ENCODE results near the gene PTPN23. TPM values are rescaled to one million over a fixed set of nuclear protein-coding genes. Genes with fewer than 3 reads are reported as not detected.

PTPN23 gene, protein sequence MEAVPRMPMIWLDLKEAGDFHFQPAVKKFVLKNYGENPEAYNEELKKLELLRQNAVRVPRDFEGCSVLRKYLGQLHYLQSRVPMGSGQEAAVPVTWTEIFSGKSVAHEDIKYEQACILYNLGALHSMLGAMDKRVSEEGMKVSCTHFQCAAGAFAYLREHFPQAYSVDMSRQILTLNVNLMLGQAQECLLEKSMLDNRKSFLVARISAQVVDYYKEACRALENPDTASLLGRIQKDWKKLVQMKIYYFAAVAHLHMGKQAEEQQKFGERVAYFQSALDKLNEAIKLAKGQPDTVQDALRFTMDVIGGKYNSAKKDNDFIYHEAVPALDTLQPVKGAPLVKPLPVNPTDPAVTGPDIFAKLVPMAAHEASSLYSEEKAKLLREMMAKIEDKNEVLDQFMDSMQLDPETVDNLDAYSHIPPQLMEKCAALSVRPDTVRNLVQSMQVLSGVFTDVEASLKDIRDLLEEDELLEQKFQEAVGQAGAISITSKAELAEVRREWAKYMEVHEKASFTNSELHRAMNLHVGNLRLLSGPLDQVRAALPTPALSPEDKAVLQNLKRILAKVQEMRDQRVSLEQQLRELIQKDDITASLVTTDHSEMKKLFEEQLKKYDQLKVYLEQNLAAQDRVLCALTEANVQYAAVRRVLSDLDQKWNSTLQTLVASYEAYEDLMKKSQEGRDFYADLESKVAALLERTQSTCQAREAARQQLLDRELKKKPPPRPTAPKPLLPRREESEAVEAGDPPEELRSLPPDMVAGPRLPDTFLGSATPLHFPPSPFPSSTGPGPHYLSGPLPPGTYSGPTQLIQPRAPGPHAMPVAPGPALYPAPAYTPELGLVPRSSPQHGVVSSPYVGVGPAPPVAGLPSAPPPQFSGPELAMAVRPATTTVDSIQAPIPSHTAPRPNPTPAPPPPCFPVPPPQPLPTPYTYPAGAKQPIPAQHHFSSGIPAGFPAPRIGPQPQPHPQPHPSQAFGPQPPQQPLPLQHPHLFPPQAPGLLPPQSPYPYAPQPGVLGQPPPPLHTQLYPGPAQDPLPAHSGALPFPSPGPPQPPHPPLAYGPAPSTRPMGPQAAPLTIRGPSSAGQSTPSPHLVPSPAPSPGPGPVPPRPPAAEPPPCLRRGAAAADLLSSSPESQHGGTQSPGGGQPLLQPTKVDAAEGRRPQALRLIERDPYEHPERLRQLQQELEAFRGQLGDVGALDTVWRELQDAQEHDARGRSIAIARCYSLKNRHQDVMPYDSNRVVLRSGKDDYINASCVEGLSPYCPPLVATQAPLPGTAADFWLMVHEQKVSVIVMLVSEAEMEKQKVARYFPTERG (N-terminal part only)
- total RNA-seq = 54.2 TPM
- 1 to 10 TPM; 1.0 to 4.3 (median 2.2) TPM for polyA plus RNA-seq

DNA sequence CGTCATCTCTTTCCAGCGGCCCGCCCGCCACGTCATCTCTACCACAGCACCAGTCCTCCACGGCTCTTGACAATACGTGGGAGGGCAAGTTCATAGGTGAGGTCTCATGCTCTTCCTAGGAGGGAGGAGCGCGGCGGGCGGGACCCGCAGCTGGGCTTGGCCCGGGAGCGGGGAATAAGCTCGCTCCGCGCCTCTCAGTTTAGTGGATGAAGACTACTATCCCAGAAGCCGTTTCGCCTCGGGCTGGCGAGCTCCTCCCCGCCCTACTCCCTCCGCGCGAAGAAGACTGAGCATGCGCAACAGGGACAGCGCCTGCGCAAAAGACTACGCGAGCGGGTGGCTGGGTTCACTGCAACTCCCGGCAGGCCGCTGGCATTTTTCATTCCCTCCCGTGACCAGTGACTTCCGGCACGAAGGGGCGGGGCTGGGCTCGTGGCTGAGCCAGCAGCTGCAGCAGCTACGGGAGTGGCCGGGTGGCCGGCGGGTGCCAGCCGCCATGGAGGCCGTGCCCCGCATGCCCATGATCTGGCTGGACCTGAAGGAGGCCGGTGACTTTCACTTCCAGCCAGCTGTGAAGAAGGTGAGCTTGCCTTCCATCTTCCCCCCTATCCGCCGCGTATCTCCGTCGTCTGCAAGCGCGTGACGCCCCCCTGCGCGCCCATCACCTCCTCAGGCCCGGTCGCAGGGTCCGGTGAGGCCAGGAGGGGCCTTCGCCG, at the start of gene PTPN23:
Gene PTPN23 (plus strand): TSS at position 421 of the 716 bp plus-strand sequence. CDS start 76 bp downstream, at position 497.
- H3K4me1 Mint-ChIP-seq = peaks cover 25 to 66% (median 46%) of the 10 kb centered on the region in 4 donors
- H3K36me3 Mint-ChIP-seq = peaks cover 2% of the 10 kb centered on the region
- ATAC-seq (ENCODE audit: low read depth in 2 of 2) = peak; percentile 80 to 82
- peak within 1 kb of the TSS; percentile 85 for H3K4me3 ChIP-seq (ENCODE audit: low read depth, low read length)
- no peaks in the 10 kb centered on the region for H3K9me3 ChIP-seq (ENCODE audit: control insufficient read depth in 2 of 2, low read length in 2 of 2)
- no peaks in the 10 kb centered on the region for H3K9me3 Mint-ChIP-seq
- H3K27ac Mint-ChIP-seq = peak within 1 kb of the TSS; percentile 99 to 100 (median 100)
- peak within 1 kb of the TSS; percentile 94 for H3K27ac ChIP-seq (ENCODE audit: insufficient read depth, low read length, poor library complexity, severe bottlenecking)
- DNase-seq = peak; percentile 98 to 99 (median 99)
- H3K27me3 Mint-ChIP-seq = no peaks in the 10 kb centered on the region
- peaks cover 3% of the 10 kb centered on the region for H3K36me3 ChIP-seq (ENCODE audit: control insufficient read depth, insufficient read depth, low read length)
- H3K27me3 ChIP-seq (ENCODE audit: control insufficient read depth, insufficient read depth, low read length) = no peaks in the 10 kb centered on the region
- H3K4me3 Mint-ChIP-seq = peak within 1 kb of the TSS; percentile 92 to 99 (median 98)
- H3K4me1 ChIP-seq (ENCODE audit: control insufficient read depth, insufficient read depth, low read length, poor library complexity, severe bottlenecking) = peaks cover 20% of the 10 kb centered on the region

DNA sequence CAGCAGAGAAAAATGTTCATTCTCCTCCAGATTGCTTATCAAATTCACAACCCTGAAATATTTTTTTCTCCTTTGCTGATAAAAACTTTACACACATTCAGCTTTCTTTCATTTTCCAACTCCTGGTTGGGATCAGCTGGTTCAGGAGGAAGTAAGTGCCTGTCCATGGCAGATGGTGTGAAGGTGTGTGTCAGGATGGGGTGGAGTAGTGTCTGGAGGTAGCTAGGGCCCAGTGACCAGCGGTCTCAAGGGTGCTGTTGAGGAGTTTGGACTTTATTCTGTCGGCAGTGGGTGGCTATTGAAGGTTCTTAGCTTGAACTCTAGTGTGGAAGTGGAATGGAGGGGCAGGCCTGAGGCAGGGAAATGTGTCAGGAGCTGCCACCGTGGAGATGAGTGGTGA, 46.9 kb upstream of the PTPN23 start:
- ATAC-seq (ENCODE audit: low read depth in 2 of 2) (no peak), DNase-seq (no peak)
- Histone ChIP-seq H3K4me1 (ENCODE audit: control insufficient read depth, insufficient read depth, low read length, poor library complexity, severe bottlenecking) (no peaks in the 10 kb centered on the region), H3K9me3 (ENCODE audit: control insufficient read depth in 2 of 2, low read length in 2 of 2) (no peaks in the 10 kb centered on the region), H3K4me3 (ENCODE audit: low read depth, low read length) (no peak overlapping the region), H3K27ac (ENCODE audit: insufficient read depth, low read length, poor library complexity, severe bottlenecking) (no peak overlapping the region), H3K27me3 (ENCODE audit: control insufficient read depth, insufficient read depth, low read length) (no peaks in the 10 kb centered on the region), H3K36me3 (ENCODE audit: control insufficient read depth, insufficient read depth, low read length) (peaks cover 71% of the 10 kb centered on the region)
- H3K4me1 Mint-ChIP-seq = peaks cover 0 to 1% (median 0%) of the 10 kb centered on the region in 4 donors
- no peaks in the 10 kb centered on the region for H3K27me3 Mint-ChIP-seq
- H3K27ac Mint-ChIP-seq = peak overlapping the region in 1 of 3 donors; percentile 85
- no peaks in the 10 kb centered on the region for H3K9me3 Mint-ChIP-seq
- no peak overlapping the region for H3K4me3 Mint-ChIP-seq
- H3K36me3 Mint-ChIP-seq = peaks cover 64% of the 10 kb centered on the region

DNA sequence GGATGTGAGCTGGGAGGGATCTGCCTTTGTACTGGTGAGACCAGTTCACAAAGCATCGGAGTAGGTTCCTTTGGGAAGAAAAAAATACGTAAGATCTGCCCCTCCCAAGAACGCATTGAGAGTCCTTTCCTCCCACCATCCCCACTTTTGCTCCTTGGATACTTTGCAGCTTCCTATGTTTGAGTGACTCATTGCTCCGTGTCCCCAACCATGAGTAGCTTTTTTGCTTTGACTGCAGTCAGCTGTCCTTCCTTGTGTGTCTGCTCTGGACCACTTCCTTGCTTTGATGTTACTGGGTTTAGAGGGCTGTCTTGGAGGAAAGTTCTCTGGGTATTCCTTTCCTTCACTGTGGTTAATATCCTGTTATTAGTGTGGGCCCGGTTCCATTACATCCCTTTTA, 43.2 kb upstream of the PTPN23 start:
- H3K27ac ChIP-seq (ENCODE audit: insufficient read depth, low read length, poor library complexity, severe bottlenecking) = no peak overlapping the region
- Mint-ChIP-seq H3K4me3 (no peak overlapping the region), H3K36me3 (peaks cover 65% of the 10 kb centered on the region), H3K4me1 (peaks cover 0 to 4% (median under 1%) of the 10 kb centered on the region in 4 donors), H3K9me3 (no peaks in the 10 kb centered on the region), H3K27ac (peak overlapping the region; percentile 6 to 59 (median 34)), H3K27me3 (no peaks in the 10 kb centered on the region)
- no peak overlapping the region for H3K4me3 ChIP-seq (ENCODE audit: low read depth, low read length)
- H3K36me3 ChIP-seq (ENCODE audit: control insufficient read depth, insufficient read depth, low read length) = peaks cover 80% of the 10 kb centered on the region
- no peak for ATAC-seq (ENCODE audit: low read depth in 2 of 2)
- H3K27me3 ChIP-seq (ENCODE audit: control insufficient read depth, insufficient read depth, low read length) = no peaks in the 10 kb centered on the region
- no peak for DNase-seq
- no peaks in the 10 kb centered on the region for H3K4me1 ChIP-seq (ENCODE audit: control insufficient read depth, insufficient read depth, low read length, poor library complexity, severe bottlenecking)
- H3K9me3 ChIP-seq (ENCODE audit: control insufficient read depth in 2 of 2, low read length in 2 of 2) = no peaks in the 10 kb centered on the region

DNA sequence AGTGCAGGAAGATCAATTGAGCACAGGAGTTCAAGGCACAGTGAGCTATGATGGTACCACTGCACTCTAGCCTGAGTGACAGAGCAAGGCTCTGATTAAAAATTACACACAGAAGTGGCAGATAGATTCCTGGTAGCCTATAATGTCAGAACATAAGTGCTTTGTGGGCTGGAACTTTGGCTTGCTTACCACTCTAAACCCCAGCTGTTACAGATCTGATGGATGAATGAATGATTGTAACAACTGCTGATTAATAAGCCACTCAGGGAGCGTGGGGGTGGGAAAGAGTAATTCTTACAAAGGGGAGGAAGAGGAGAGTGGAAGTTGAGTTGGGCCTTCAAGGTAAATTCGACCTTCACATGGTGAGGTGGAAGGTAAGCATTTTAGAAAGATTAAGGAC, 40.9 kb upstream of the PTPN23 start:
- no peaks in the 10 kb centered on the region for H3K27me3 ChIP-seq (ENCODE audit: control insufficient read depth, insufficient read depth, low read length)
- H3K4me3 Mint-ChIP-seq = no peak overlapping the region
- H3K27ac ChIP-seq (ENCODE audit: insufficient read depth, low read length, poor library complexity, severe bottlenecking) = no peak overlapping the region
- peaks cover 80% of the 10 kb centered on the region for H3K36me3 ChIP-seq (ENCODE audit: control insufficient read depth, insufficient read depth, low read length)
- no peaks in the 10 kb centered on the region for H3K9me3 Mint-ChIP-seq
- no peak overlapping the region for H3K27ac Mint-ChIP-seq
- peaks cover 49% of the 10 kb centered on the region for H3K36me3 Mint-ChIP-seq
- H3K4me1 Mint-ChIP-seq = peaks cover 0 to 4% (median 1%) of the 10 kb centered on the region in 4 donors
- no peak overlapping the region for H3K4me3 ChIP-seq (ENCODE audit: low read depth, low read length)
- ATAC-seq (ENCODE audit: low read depth in 2 of 2) (no peak), DNase-seq (no peak)
- no peaks in the 10 kb centered on the region for H3K9me3 ChIP-seq (ENCODE audit: control insufficient read depth in 2 of 2, low read length in 2 of 2)
- no peaks in the 10 kb centered on the region for H3K4me1 ChIP-seq (ENCODE audit: control insufficient read depth, insufficient read depth, low read length, poor library complexity, severe bottlenecking)
- no peaks in the 10 kb centered on the region for H3K27me3 Mint-ChIP-seq

DNA sequence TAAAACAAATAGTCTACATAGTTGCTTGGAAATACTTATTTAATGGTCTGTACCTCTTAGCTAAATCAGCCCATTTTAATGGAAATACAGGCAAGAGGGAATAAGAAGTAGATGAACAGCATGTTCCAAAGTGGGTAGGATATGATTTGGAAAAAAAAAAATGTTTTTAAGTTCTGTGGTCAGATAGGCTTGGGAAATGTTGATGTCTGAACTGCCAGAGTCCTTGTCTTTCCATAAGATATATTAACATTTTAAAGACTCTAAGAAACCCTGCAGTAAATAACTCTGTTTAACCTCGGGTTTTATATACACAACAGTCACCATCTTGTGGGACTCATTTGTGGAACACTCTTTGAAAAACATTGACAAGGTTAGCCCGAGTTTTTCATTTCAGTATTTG, 40.0 kb upstream of the PTPN23 start:
- H3K4me1 Mint-ChIP-seq = peaks cover 0 to 7% (median 3%) of the 10 kb centered on the region in 4 donors
- Histone ChIP-seq H3K4me1 (ENCODE audit: control insufficient read depth, insufficient read depth, low read length, poor library complexity, severe bottlenecking) (no peaks in the 10 kb centered on the region), H3K27ac (ENCODE audit: insufficient read depth, low read length, poor library complexity, severe bottlenecking) (no peak overlapping the region), H3K4me3 (ENCODE audit: low read depth, low read length) (no peak overlapping the region), H3K9me3 (ENCODE audit: control insufficient read depth in 2 of 2, low read length in 2 of 2) (no peaks in the 10 kb centered on the region), H3K27me3 (ENCODE audit: control insufficient read depth, insufficient read depth, low read length) (no peaks in the 10 kb centered on the region), H3K36me3 (ENCODE audit: control insufficient read depth, insufficient read depth, low read length) (peaks cover 73% of the 10 kb centered on the region)
- no peak for DNase-seq
- no peak overlapping the region for H3K27ac Mint-ChIP-seq
- ATAC-seq (ENCODE audit: low read depth in 2 of 2) = no peak
- H3K4me3 Mint-ChIP-seq = no peak overlapping the region
- no peaks in the 10 kb centered on the region for H3K9me3 Mint-ChIP-seq
- H3K27me3 Mint-ChIP-seq = no peaks in the 10 kb centered on the region
- peaks cover 51% of the 10 kb centered on the region for H3K36me3 Mint-ChIP-seq

DNA sequence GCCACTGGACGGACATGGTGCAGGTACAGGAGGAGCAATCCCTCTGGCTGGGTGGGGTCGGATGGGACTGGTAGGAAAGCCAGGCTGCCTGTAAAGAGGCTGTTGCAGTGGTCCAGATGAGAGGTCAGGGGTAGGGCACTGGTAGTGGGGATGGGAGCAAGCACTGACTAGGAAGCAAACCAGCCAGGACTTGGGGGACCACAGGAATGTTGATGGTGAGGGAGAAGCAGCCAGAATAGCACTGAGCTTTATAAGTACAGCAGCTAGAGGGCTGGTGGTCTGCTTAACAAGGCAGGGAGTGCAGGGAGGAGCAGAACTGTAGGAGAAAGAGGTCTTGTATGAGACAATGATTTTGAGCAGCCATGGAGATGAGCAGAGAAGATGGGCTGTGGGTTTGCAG, 38.7 kb upstream of the PTPN23 start:
- ATAC-seq (ENCODE audit: low read depth in 2 of 2) (no peak), DNase-seq (no peak)
- no peaks in the 10 kb centered on the region for H3K4me1 ChIP-seq (ENCODE audit: control insufficient read depth, insufficient read depth, low read length, poor library complexity, severe bottlenecking)
- Mint-ChIP-seq H3K27ac (peak overlapping the region in 2 of 3 donors; percentile 6 to 37), H3K27me3 (no peaks in the 10 kb centered on the region), H3K4me3 (no peak overlapping the region), H3K9me3 (no peaks in the 10 kb centered on the region), H3K4me1 (peaks cover 0 to 8% (median 3%) of the 10 kb centered on the region in 4 donors), H3K36me3 (peaks cover 40% of the 10 kb centered on the region)
- no peaks in the 10 kb centered on the region for H3K9me3 ChIP-seq (ENCODE audit: control insufficient read depth in 2 of 2, low read length in 2 of 2)
- peaks cover 60% of the 10 kb centered on the region for H3K36me3 ChIP-seq (ENCODE audit: control insufficient read depth, insufficient read depth, low read length)
- H3K4me3 ChIP-seq (ENCODE audit: low read depth, low read length) = no peak overlapping the region
- H3K27me3 ChIP-seq (ENCODE audit: control insufficient read depth, insufficient read depth, low read length) = no peaks in the 10 kb centered on the region
- no peak overlapping the region for H3K27ac ChIP-seq (ENCODE audit: insufficient read depth, low read length, poor library complexity, severe bottlenecking)

DNA sequence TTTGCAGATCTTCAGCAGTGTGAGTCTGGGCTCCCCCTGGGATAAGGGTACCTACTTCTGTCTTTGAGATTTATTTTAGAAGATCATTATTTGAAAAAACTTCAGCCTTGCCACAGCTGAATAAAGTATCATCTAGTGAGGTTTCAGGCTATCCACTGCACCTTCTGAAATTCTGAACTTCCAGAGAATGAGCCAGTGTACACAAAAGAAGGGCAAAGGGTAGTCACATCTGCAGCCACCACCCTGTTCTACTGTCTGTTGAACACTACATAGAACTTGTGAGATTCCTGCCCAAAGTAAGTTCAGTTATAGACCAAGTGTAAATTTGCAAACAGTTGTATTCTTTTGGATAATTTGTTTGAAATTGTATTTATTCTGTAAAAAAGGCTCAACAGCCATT, 38.0 kb upstream of the PTPN23 start:
- Histone ChIP-seq H3K36me3 (ENCODE audit: control insufficient read depth, insufficient read depth, low read length) (peaks cover 54% of the 10 kb centered on the region), H3K27ac (ENCODE audit: insufficient read depth, low read length, poor library complexity, severe bottlenecking) (no peak overlapping the region), H3K4me3 (ENCODE audit: low read depth, low read length) (no peak overlapping the region), H3K27me3 (ENCODE audit: control insufficient read depth, insufficient read depth, low read length) (no peaks in the 10 kb centered on the region), H3K4me1 (ENCODE audit: control insufficient read depth, insufficient read depth, low read length, poor library complexity, severe bottlenecking) (no peaks in the 10 kb centered on the region), H3K9me3 (ENCODE audit: control insufficient read depth in 2 of 2, low read length in 2 of 2) (no peaks in the 10 kb centered on the region)
- ATAC-seq (ENCODE audit: low read depth in 2 of 2) = no peak
- Mint-ChIP-seq H3K27me3 (no peaks in the 10 kb centered on the region), H3K4me3 (no peak overlapping the region), H3K36me3 (peaks cover 36% of the 10 kb centered on the region), H3K4me1 (peaks cover 0 to 8% (median 3%) of the 10 kb centered on the region in 4 donors), H3K9me3 (no peaks in the 10 kb centered on the region), H3K27ac (peak overlapping the region in 2 of 3 donors; percentile 37 to 56)
- DNase-seq = no peak

Data from CD4-positive, CD25-positive, alpha-beta regulatory T cell (primary cell).